B cell (primary cell): ENCODE data around the gene NME7. TPM values are rescaled to one million over a fixed set of nuclear protein-coding genes. Genes with fewer than 3 reads are reported as not detected.

Experiments
- ATAC-seq: fragments of 200-7000 bp; cut with Tn5 transposase; one replicate; pipeline ENCODE4 v1.10.0; 2021; ENCODE audit warnings: low read depth, mild to moderate bottlenecking, moderate number of reproducible peaks, moderate library complexity
- CTCF ChIA-PET: fragments of 350-600 bp; sonication (Branson Sonifier 250); formaldehyde crosslinking; loops from one replicate; lab custom pipeline; 2021; ENCODE audit warnings: antibody characterized with exemption, inconsistent platforms; lab: Charles Lee
- POLR2A ChIA-PET: fragments of 350-600 bp; sonication (Branson Sonifier 250); formaldehyde crosslinking; loops from one replicate; lab custom pipeline; 2021; ENCODE audit warnings: antibody characterized with exemption; lab: Charles Lee
- DNase-seq: peaks from one replicate; pipeline ENCODE4 v3.0.0; 2013
- H2AFZ ChIP-seq: 2 replicates; pipeline ENCODE4 v1.6.1; 2012; ENCODE audit warnings: mild to moderate bottlenecking, low read depth, low read length; ENCODE audit not compliant: insufficient read depth, poor library complexity, severe bottlenecking
- H3K27ac ChIP-seq, 2 donors: 1 replicate in 1 of 2; 2 replicates in 1 of 2; pipeline ENCODE4 v1.5.1; 2012 to 2013; ENCODE audit warnings: low read length in 2 of 2, mild to moderate bottlenecking in 2 of 2, moderate library complexity in 1 of 2
- H3K27me3 ChIP-seq, 4 experiments: fragments of 200-600 bp in 1 of 4; sonication (generic) in 1 of 4; replicated peaks in 1 of 4; 1 replicate in 2 of 4; 2 replicates in 2 of 4; pipeline versions ENCODE4 v1.6.1 to v1.7.0; 2013 to 2016; ENCODE audit warnings: low read length in 3 of 4, mild to moderate bottlenecking in 2 of 4, mixed read lengths in 1 of 4, moderate library complexity in 1 of 4; ENCODE audit not compliant: insufficient read depth in 4 of 4, control insufficient read depth in 3 of 4; ENCODE audit errors: control extremely low read depth in 1 of 4
- H3K36me3 ChIP-seq, 2 experiments: replicated peaks in 1 of 2; 1 replicate in 1 of 2; 2 replicates in 1 of 2; pipeline versions ENCODE4 v1.6.1 to v1.7.1; 2013; ENCODE audit warnings: low read length in 1 of 2; ENCODE audit not compliant: insufficient read depth in 2 of 2, control insufficient read depth in 1 of 2; ENCODE audit errors: control extremely low read depth in 1 of 2, extremely low read depth in 1 of 2
- H3K4me1 ChIP-seq, 2 donors: fragments of 200-600 bp in 1 of 2; sonication (generic) in 1 of 2; 1 replicate in 1 of 2; 2 replicates in 1 of 2; pipeline versions ENCODE4 v1.5.1 to v1.6.1; 2013 to 2017; ENCODE audit warnings: low read length in 2 of 2; ENCODE audit not compliant: control insufficient read depth in 2 of 2, insufficient read depth in 2 of 2
- H3K4me2 ChIP-seq: replicated peaks from 2 replicates; pipeline ENCODE3; 2012; ENCODE audit warnings: mild to moderate bottlenecking, low read depth, low read length; ENCODE audit not compliant: poor library complexity, severe bottlenecking
- H3K4me3 ChIP-seq, 5 experiments: fragments of 200-600 bp in 1 of 5; sonication (generic) in 1 of 5; 1 replicate in 3 of 5; 2 replicates in 2 of 5; pipeline versions ENCODE4 v1.5.1 to v1.7.0; 2011 to 2016; ENCODE audit warnings: low read length in 4 of 5, mild to moderate bottlenecking in 4 of 5, low read depth in 2 of 5, control low read depth in 1 of 5, moderate library complexity in 1 of 5; ENCODE audit not compliant: insufficient read depth in 1 of 5; ENCODE audit errors: control extremely low read depth in 1 of 5, extremely low read depth in 1 of 5
- H3K79me2 ChIP-seq: fragments of 200-600 bp; sonication (generic); one replicate; pipeline ENCODE4 v1.6.0; 2016; ENCODE audit warnings: low read length; ENCODE audit not compliant: control insufficient read depth, insufficient read depth
- H3K9ac ChIP-seq: fragments of 200-600 bp; sonication (generic); 2 replicates; pipeline ENCODE4 v1.6.1; 2017; ENCODE audit warnings: mild to moderate bottlenecking, low read length, moderate library complexity
- H3K9me3 ChIP-seq, 3 donors: one replicate each; pipeline versions ENCODE4 v1.6.1 to v1.7.1; 2013; ENCODE audit warnings: low read length in 2 of 3; ENCODE audit not compliant: control insufficient read depth in 2 of 3, insufficient read depth in 1 of 3; ENCODE audit errors: control extremely low read depth in 1 of 3
- H4K20me1 ChIP-seq: 2 replicates; pipeline ENCODE4 v1.6.0; 2012; ENCODE audit warnings: mild to moderate bottlenecking, low read length; ENCODE audit not compliant: insufficient read depth, control insufficient read depth, poor library complexity, severe bottlenecking
- H3K27ac Mint-ChIP-seq: one replicate; pipeline ENCODE4 v1.8.0; 2021; ENCODE audit warnings: mixed read lengths
- H3K27me3 Mint-ChIP-seq: one replicate; pipeline ENCODE4 v1.8.0; 2021; ENCODE audit warnings: mixed read lengths
- H3K4me1 Mint-ChIP-seq: one replicate; pipeline ENCODE4 v1.8.0; 2021; ENCODE audit warnings: mixed read lengths
- H3K4me3 Mint-ChIP-seq: one replicate; pipeline ENCODE4 v1.8.0; 2021; ENCODE audit warnings: mixed read lengths
- H3K9me3 Mint-ChIP-seq: one replicate; pipeline ENCODE4 v1.8.0; 2022; ENCODE audit warnings: mixed read lengths; ENCODE audit not compliant: insufficient read depth
- CTCF ChIP-seq: fragments of 200-600 bp; IDR thresholded peaks from one replicate; pipeline ENCODE4 v1.8.0; 2022; ENCODE audit warnings: antibody characterized with exemption, mild to moderate bottlenecking
- EZH2 ChIP-seq: IDR thresholded peaks from 2 replicates; pipeline ENCODE4 v1.6.1; 2012; ENCODE audit warnings: borderline replicate concordance, low read depth, mild to moderate bottlenecking, moderate library complexity, low read length; ENCODE audit not compliant: insufficient read depth, poor library complexity, severe bottlenecking
- WGBS: methylation state at CpG from one replicate; pipeline ENCODE4 v1.1.5; 2013; ENCODE audit warnings: missing lambda C conversion rate; ENCODE audit not compliant: insufficient coverage; 5-methylcytosine and 5-hydroxymethylcytosine counted together
- intact Hi-C: fragments of 100-400 bp; cut with micrococcal nuclease; formaldehyde crosslinking; loops from one replicate; pipeline ENCODE4 v1.10.0; 2022
- polyA plus RNA-seq: library from polyadenylated mRNA; depleted of rRNA; stranded (reverse); fragments of >200 nt; gene quantifications from 2 replicates; pipeline ENCODE4 v1.2.3, GENCODE V29; 2012
- total RNA-seq, 2 donors: library from RNA; stranded (reverse); fragments of 120-200 nt in 1 of 2; gene quantifications; 1 replicate in 1 of 2; 2 replicates in 1 of 2; pipeline versions ENCODE4 v1.2.3 to v1.2.4, GENCODE V29; 2013 to 2022

Gene NME7
- total and polyA plus RNA-seq, 2 donors (not counting 1 experiment from before 2014, with no cell fraction given), result 3.3 to 14.3 TPM

GRCh38 chr1:169117599-169117998, 250.0 kb downstream of the NME7 start:
- intact Hi-C loops, result no loop called here
- Histone ChIP-seq H3K4me2 (no peak overlapping the region), H3K36me3 (no peaks in the 10 kb centered on the region), H3K27me3 (peaks cover 0 to 2% (median 0%) of the 10 kb centered on the region in 4 experiments), H3K9ac (no peak overlapping the region), H3K9me3 (no peaks in the 10 kb centered on the region), H2AFZ (no peak overlapping the region), H3K27ac (no peak overlapping the region), H3K4me3 (no peak overlapping the region), H3K79me2 (no peaks in the 10 kb centered on the region), H3K4me1 (peaks cover 0 to 10% of the 10 kb centered on the region in 2 donors), H4K20me1 (no peaks in the 10 kb centered on the region)
- Mint-ChIP-seq H3K4me1 (peaks cover 6% of the 10 kb centered on the region), H3K27me3 (no peaks in the 10 kb centered on the region), H3K27ac (no peak overlapping the region), H3K9me3 (no peaks in the 10 kb centered on the region), H3K4me3 (no peak overlapping the region)
- ChIA-PET CTCF (no interaction called here), POLR2A (no interaction called here)
- no peak for TF ChIP-seq CTCF
- no peak for TF ChIP-seq EZH2
- no CpG with 5 or more reads among the region's 1 CpG for WGBS
- DNase-seq (no peak), ATAC-seq (no peak)

DNA sequence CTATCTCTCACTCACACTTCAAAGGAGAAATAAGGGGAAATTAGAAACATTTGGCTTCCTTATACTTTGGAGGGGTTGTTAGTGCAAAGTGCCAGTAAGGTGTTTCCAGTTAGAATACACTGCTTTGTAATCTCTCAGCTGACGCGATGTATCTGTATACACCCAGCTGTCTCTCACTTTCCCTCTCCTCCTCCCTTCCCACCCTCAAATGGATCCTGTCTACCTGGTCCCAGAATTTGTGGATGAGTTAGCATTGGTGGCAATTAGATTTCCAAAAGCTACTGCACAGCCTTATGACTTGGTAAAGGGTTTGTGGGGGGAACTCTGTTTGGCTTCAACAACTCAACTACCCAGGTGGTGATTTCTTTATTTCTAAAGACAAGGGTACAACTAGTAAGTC, 250.6 kb downstream of the NME7 start:
- Mint-ChIP-seq H3K4me1 (peaks cover 6% of the 10 kb centered on the region), H3K9me3 (no peaks in the 10 kb centered on the region), H3K27me3 (peaks cover 4% of the 10 kb centered on the region), H3K27ac (no peak overlapping the region), H3K4me3 (no peak overlapping the region)
- H2AFZ ChIP-seq, result no peak overlapping the region
- CTCF ChIA-PET, result interaction anchor here (0.7 kb wide), 1 partner anchor 52 kb away, joined by 3 read pairs; no protein-coding TSS in a partner anchor
- POLR2A ChIA-PET, result no interaction called here
- peaks cover 0 to 6% (median 0%) of the 10 kb centered on the region in 4 experiments for H3K27me3 ChIP-seq
- intact Hi-C loops, result no loop called here
- H3K27ac ChIP-seq, result no peak overlapping the region
- no peaks in the 10 kb centered on the region for H3K79me2 ChIP-seq
- ATAC-seq (no peak), DNase-seq (no peak)
- TF ChIP-seq EZH2 (no peak), CTCF (no peak)
- no peak overlapping the region for H3K4me2 ChIP-seq
- H3K9ac ChIP-seq, result no peak overlapping the region
- no CpG with 5 or more reads among the region's 2 CpGs for WGBS
- no peak overlapping the region for H3K4me3 ChIP-seq
- no peaks in the 10 kb centered on the region for H3K9me3 ChIP-seq
- H3K36me3 ChIP-seq, result no peaks in the 10 kb centered on the region
- H3K4me1 ChIP-seq, result peaks cover 0 to 10% of the 10 kb centered on the region in 2 donors
- no peaks in the 10 kb centered on the region for H4K20me1 ChIP-seq
